ENCODE results near the gene ATP5F1D.

The ATP5F1D gene

GRCh38 chr19:1278713-1279660, 37.4 kb downstream of the ATP5F1D start:
- DNase-seq, result no peak

- peak in 55 of 56 donors; percentile 29 to 90 (median 66) for DNase-seq
Observed at GRCh38 chr19:1279782-1280341, 38.3 kb downstream of the ATP5F1D start.

- no peak for DNase-seq
Observed at GRCh38 chr19:1280636-1281568, 39.4 kb downstream of the ATP5F1D start.

GRCh38 chr19:1281569-1282287, 40.2 kb downstream of the ATP5F1D start:
- no peak for DNase-seq

- DNase-seq, result no peak
Observed at GRCh38 chr19:1282588-1283206, 41.1 kb downstream of the ATP5F1D start.

GRCh38 chr19:1283207-1283916, 41.8 kb downstream of the ATP5F1D start:
- no peak for DNase-seq

- no peak for DNase-seq
Observed at GRCh38 chr19:1283917-1284292, 42.4 kb downstream of the ATP5F1D start.

GRCh38 chr19:1284293-1284978, 42.9 kb downstream of the ATP5F1D start:
- DNase-seq, result no peak

GRCh38 chr19:1284979-1285736, 43.6 kb downstream of the ATP5F1D start:
- DNase-seq, result no peak

- DNase-seq, result no peak
Observed at GRCh38 chr19:1285737-1286360, 44.3 kb downstream of the ATP5F1D start, which contains the start of gene EFNA2. TSS of gene EFNA2 (plus strand) at chr19:1285873. CDS start at chr19:1286169, 296 bp downstream.

GRCh38 chr19:1286487-1287353, 45.2 kb downstream of the ATP5F1D start:
- DNase-seq, result no peak

- DNase-seq, result no peak
Observed at GRCh38 chr19:1287354-1288225, 46.0 kb downstream of the ATP5F1D start.

- no peak for DNase-seq
Observed at GRCh38 chr19:1288226-1288612, 46.7 kb downstream of the ATP5F1D start.

- no peak for DNase-seq
Observed at GRCh38 chr19:1288833-1289685, 47.5 kb downstream of the ATP5F1D start.

GRCh38 chr19:1289686-1290025, 48.1 kb downstream of the ATP5F1D start:
- DNase-seq, result no peak

Data from amygdala (tissue), 56 donors.